Parathyroid adenoma (tissue), 2 donors: ENCODE measurements around the gene PLXNB2.

Source experiments
- H2AFZ ChIP-seq: fragments of 300-600 bp; sonication (generic); one replicate; pipeline ENCODE4 v1.7.0; 2017; ENCODE audit warnings: antibody characterized with exemption, mild to moderate bottlenecking
- H3K27ac ChIP-seq: fragments of 300-600 bp; sonication (generic); one replicate; pipeline ENCODE4 v1.7.0; 2017
- H3K27me3 ChIP-seq: fragments of 300-600 bp; sonication (generic); one replicate; pipeline ENCODE4 v1.7.0; 2017; ENCODE audit warnings: low read length; ENCODE audit not compliant: control insufficient read depth, insufficient read depth
- H3K36me3 ChIP-seq: fragments of 300-600 bp; sonication (generic); one replicate; pipeline ENCODE4 v1.7.0; 2017; ENCODE audit warnings: low read length; ENCODE audit not compliant: control insufficient read depth, insufficient read depth
- H3K4me1 ChIP-seq: fragments of 300-600 bp; sonication (generic); one replicate; pipeline ENCODE4 v1.7.0; 2017; ENCODE audit warnings: control low read depth
- H3K4me2 ChIP-seq: fragments of 300-600 bp; sonication (generic); one replicate; pipeline ENCODE4 v1.7.0; 2017; ENCODE audit warnings: low read length
- H3K4me3 ChIP-seq: fragments of 300-600 bp; sonication (generic); one replicate; pipeline ENCODE4 v1.7.0; 2017; ENCODE audit warnings: low read depth, low read length
- H3K79me2 ChIP-seq: fragments of 300-600 bp; sonication (generic); one replicate; pipeline ENCODE4 v1.7.0; 2017; ENCODE audit warnings: control low read depth
- H3K9ac ChIP-seq: fragments of 300-600 bp; sonication (generic); one replicate; pipeline ENCODE4 v1.7.0; 2017; ENCODE audit warnings: mild to moderate bottlenecking
- H3K9me3 ChIP-seq: fragments of 300-600 bp; sonication (generic); one replicate; pipeline ENCODE4 v1.7.0; 2017; ENCODE audit warnings: low read length; ENCODE audit not compliant: control insufficient read depth
- CTCF ChIP-seq: fragments of 300-600 bp; sonication (generic); IDR thresholded peaks from one replicate; pipeline ENCODE4 v1.7.0; 2017; ENCODE audit warnings: antibody characterized with exemption, mild to moderate bottlenecking
- donor health status: primary hyperparathyroidism.

Gene PLXNB2

GRCh38 chr22:50307890-50308596, 597 bp upstream of the PLXNB2 start:
- Histone ChIP-seq H3K27me3 (no peaks in the 10 kb centered on the region), H3K9ac (no peak overlapping the region), H3K4me1 (peaks cover 8% of the 10 kb centered on the region), H3K4me2 (no peak overlapping the region), H3K4me3 (no peak overlapping the region), H3K79me2 (peaks cover 2% of the 10 kb centered on the region), H3K9me3 (no peaks in the 10 kb centered on the region), H3K36me3 (no peaks in the 10 kb centered on the region), H2AFZ (no peak overlapping the region), H3K27ac (peak overlapping the region; percentile 36)
- TF ChIP-seq CTCF, result no peak

- H3K79me2 ChIP-seq, result peaks cover 18% of the 10 kb centered on the region
- no peaks in the 10 kb centered on the region for H3K36me3 ChIP-seq
- H3K27ac ChIP-seq, result peak overlapping the region; percentile 95
- no peaks in the 10 kb centered on the region for H3K9me3 ChIP-seq
- peak overlapping the region; percentile 76 for H3K4me3 ChIP-seq
- no peak for TF ChIP-seq CTCF
- H3K9ac ChIP-seq, result no peak overlapping the region
- no peak overlapping the region for H2AFZ ChIP-seq
- H3K4me2 ChIP-seq, result peak overlapping the region; percentile 94
- H3K27me3 ChIP-seq, result no peaks in the 10 kb centered on the region
- H3K4me1 ChIP-seq, result peaks cover 23% of the 10 kb centered on the region
Measured at GRCh38 chr22:50305923-50306566, 1.4 kb downstream of the PLXNB2 start.

- Histone ChIP-seq H3K9me3 (no peaks in the 10 kb centered on the region), H3K27ac (peak overlapping the region; percentile 95), H3K4me3 (peak overlapping the region; percentile 76), H3K4me1 (peaks cover 23% of the 10 kb centered on the region), H3K36me3 (no peaks in the 10 kb centered on the region), H3K4me2 (peak overlapping the region; percentile 94), H3K27me3 (no peaks in the 10 kb centered on the region), H2AFZ (no peak overlapping the region), H3K79me2 (peaks cover 23% of the 10 kb centered on the region), H3K9ac (no peak overlapping the region)
- no peak for TF ChIP-seq CTCF
Measured at GRCh38 chr22:50305393-50305922, 2.0 kb downstream of the PLXNB2 start.

- Histone ChIP-seq H3K4me3 (no peak overlapping the region), H3K9me3 (no peaks in the 10 kb centered on the region), H3K4me2 (peak overlapping the region; percentile 94), H3K79me2 (peaks cover 26% of the 10 kb centered on the region), H3K27ac (peak overlapping the region; percentile 95), H2AFZ (no peak overlapping the region), H3K9ac (no peak overlapping the region), H3K4me1 (peaks cover 23% of the 10 kb centered on the region), H3K27me3 (no peaks in the 10 kb centered on the region), H3K36me3 (no peaks in the 10 kb centered on the region)
- TF ChIP-seq CTCF, result no peak
Measured at GRCh38 chr22:50304528-50305392, 2.7 kb downstream of the PLXNB2 start.
